ENCODE data around the gene GCLC.

The GCLC gene

DNA sequence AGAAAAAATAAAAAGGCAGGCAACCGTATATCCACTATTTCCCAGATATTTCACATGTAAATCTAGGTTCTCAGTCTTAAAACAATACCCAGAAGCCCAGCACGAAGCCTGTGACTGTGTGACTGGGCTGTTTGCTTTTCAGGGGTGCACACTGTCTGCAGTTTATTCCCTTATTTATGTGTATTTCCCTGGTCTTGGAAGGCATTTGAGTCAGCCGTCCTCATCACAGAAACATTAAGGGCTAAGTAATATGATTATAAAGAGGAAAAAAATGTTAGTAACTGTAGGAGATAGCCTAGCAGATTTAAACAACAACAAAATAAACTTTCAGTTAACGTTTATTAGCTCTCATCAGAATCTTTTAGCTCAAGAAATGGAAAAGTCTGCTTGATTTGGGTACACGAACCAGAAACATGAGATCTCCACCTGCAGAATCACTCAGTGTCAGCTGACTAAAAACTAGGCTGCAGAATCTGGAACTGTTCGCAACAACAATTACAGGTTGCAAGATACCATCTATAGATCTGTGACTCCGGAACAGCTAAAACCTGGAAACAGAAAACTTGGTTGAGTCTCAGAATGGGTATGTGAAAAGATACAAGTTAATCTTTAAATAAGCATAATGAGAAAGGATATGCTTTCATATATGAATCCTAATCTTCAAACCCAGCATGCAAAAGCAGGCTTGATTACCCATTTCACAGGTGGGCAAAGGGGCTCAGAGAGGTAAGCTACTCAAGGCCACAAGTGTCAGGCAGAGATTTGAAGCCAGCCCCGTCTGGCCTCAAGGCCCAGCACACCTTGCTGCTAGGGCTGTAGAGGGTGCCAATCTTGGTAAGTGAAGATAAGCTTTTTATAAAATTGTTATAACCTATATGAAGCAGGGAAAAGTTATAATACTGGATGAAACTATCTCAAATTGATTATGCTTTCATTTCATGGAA lies 21.1 kb downstream of the GCLC start:
- no peak for DNase-seq

DNA sequence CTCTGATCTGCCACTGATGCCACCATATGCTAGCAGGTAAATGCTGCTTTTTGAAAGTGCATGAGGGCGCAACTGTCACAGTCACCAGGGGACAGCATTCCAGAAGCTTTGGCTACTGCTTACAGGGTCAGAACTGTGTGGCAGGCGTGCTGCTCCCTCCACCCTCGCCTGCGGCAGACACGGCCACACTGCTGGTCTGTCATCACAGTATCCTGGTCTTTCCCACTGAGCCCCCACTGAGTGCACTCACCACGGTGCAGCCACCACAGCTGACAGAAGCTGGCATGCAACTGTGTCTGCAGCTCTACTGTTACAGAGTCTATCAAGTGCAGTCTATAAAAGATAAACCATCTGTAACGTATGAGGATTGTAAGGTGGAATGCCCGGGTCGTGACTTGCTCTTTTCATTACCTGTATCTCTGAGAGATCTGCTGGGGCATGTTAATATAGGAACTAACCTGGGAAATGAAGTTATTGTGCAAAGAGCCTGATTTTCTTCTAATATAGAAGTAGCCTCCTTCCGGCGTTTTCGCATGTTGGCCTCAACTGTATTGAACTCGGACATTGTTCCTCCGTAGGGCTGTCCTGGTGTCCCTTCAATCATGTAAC lies 24.5 kb downstream of the GCLC start:
- DNase-seq: no peak

DNA sequence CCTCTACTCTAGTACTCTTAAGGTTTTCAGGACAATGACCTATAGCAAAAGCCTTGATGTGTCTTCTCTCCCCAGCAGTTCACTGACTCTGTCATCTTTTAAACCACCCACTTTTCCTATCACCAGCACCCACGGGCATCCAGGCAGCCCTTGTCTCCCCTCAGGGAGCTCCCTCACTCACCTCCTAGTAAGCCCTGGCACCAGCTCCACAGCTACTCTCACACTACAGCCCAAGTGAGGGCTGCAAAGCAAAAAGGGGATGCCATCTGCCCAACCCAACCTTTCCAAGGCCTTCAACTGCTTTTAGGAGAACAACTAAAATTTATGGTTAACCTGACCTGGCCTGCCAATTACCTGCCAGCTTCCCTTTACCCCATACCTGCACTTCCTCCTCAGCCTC lies 26.0 kb downstream of the GCLC start:
- DNase-seq: no peak

DNA sequence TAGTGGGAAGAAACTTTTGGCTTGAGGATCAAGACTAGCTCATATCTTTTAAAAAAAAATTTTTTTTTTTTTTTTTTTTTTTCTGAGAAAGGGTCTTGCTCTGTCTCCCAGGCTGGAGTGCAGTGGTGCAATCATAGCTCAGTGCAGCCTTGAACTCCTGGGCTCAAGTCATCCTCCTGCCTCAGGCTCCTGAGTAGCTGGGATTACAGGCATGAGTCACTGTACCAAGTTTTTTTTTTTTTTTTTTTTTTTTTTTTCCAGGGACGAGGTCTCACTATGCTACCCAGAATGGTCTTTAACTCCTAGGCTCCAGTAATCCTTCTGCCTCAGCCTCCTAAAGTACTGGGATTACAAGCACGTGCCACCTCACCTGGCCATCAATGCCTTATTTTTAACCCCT lies 27.9 kb downstream of the GCLC start:
- DNase-seq: no peak

DNA sequence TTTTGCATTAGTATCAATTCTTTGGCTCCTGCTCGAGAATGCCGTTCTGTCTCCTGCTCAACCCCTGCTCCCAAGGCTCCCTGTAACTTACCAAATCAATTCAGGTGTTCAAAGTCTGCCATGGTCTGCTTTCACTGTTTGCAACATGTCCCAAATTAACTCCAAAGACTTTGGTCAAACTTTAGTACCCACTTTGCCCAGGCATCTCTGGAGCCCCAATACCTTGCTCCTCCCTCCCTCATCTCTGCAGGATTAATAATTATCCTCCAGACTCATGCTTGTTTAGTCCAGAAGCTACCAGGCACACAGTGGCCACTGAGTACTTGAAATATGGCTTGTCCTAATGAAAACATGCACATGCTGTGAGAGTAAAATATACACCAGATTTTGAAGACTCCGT lies 30.2 kb downstream of the GCLC start:
- no peak for DNase-seq

DNA sequence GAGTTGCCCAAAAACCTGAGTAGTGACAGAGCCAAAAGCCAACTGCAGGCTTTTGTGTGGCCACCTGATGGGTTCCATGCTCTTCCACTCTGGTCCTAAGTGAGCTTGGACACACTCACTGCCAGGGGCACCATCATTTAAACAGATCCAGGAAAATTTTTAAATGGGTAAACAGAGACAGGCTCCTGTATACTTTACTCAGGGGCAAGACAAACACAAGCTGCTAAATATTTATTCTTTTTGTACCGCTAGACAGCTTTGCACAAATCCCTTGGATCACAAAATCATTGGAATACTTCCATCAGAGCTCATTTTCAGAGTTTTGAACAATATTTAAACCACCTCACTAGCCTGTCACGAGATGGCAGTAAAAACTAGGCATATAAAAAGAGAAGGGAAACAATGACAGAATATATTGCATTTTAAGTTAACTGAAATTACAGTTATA lies 31.4 kb downstream of the GCLC start:
- DNase-seq: no peak

DNA sequence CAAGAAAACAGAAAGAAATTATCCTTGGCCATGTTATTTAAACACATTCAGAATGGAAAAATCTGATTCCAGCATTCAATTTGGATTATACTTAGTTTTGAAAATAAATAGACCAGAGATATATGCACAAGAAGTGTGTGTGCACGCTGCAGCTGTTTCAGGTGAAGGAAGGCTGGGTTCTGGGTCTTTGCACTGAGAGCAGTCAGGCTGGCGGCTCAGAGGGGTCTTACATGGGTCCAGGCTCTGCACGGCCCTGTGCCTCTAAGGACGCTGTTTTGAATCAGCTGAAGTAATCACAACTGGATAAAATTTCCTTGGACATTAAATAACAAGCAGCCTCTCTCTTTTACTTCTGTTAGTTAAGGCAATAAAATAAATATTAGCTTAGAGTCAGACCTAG lies 31.8 kb downstream of the GCLC start:
- DNase-seq: no peak

DNA sequence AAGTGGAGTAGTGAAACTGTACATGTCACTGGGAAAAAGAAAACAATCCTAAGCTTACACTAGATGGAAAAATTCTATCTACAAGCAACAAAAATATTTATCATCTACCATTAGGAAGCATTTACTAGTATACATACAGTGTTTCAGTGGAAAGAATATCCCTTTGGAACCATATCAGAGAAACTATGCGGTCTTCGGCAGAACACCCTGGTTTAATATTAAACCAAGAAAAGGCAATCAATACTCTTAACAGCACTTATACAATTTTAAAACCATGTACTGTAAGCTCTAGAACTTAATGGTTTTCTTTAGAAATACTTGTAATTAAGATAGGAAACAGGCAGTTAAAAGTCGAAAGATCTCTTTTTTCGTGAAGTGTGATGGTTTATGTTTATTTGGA lies 32.3 kb downstream of the GCLC start:
- no peak for DNase-seq

DNA sequence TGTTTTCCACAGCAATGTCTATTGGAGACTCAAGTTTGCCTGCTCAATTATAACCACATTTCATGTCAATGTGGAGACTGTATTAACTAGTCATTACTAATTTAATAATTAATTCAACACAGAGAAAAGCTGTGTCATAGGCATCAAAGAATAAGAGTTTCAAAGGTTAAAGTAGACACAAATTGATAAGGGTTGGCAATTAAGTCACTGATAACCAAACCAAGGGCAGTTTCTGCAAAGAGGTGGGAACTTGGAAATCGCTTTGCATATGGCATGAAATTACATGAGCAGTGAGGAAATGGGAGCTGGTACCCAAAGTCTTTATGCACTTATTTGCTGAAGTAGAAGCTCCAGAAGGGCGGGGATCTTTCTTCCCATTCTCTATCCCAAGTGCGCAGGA lies 34.2 kb downstream of the GCLC start:
- no peak for DNase-seq

DNA sequence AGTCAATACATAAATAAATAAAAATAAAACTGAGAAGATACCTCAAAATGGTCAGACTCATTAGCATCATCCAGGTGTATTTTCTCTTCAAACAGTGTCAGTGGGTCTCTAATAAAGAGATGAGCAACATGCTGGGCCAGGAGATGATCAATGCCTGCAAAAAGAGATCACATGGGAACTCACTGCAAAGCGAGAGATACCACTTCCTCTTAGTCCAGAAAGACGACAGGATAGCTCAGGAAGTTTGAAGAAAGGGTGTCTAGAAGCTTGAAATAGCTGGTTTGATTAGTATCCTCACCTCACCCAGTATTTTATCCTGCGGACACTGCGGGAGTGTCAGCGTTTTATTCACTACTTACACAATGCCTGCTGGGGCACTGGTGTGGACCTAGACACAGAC lies 38.0 kb downstream of the GCLC start:
- no peak for DNase-seq

DNA sequence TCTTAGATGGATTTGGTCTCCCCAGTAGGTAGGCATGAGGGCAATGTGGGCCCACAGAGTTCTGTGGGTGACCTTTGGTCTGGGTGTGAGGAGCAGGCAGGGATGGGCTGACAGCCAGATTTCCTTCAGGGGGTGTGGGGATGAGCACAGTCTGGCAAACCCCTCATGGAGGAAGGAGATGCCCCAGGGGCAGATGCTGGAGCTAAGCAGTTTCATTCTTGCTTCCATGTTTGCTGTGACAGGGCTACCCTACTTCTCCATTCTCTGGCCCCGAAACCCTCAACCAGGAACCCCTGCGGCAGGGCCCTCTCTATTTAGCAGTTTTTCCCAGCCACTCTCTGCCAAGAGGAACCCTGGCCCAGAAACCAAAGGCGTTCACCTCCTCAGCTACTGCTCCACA lies 40.4 kb downstream of the GCLC start:
- no peak for DNase-seq

DNA sequence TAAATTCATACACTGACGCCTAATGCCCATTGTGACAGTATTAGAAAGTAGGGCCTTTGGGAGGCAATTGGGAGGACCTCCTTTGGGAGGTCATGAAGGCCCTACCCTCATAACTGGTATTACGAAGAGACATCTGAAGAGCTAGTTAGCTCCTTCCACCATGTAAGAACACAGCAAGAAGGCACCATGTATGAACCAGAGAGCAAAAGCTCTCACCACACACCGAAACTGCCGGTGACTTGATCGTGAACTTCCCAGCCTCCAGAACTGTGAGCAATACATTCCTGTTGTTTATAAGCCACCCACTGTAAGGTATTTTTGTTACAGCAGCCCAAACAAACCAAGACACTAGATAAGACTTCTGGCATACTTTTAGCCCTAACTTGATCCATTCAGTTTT lies 41.8 kb downstream of the GCLC start:
- DNase-seq: no peak

DNA sequence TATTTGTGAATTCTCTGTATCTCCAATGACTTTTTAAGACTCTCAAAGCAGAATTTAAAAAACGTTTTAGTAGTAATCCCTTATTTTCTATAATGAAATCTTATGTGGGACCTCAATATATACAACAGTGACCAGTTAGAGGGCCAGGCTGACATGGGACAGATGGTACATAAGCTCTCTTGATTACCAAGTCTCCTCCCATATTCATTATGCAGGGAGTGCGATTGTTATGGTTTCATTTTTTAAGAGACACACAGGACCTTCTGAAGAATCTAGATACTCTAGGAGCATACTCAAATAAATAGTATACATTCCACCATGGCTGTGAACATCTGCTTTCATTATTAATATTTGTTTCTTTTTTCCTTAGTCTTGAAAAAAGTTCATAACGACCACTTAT lies 43.5 kb downstream of the GCLC start:
- DNase-seq: no peak

DNA sequence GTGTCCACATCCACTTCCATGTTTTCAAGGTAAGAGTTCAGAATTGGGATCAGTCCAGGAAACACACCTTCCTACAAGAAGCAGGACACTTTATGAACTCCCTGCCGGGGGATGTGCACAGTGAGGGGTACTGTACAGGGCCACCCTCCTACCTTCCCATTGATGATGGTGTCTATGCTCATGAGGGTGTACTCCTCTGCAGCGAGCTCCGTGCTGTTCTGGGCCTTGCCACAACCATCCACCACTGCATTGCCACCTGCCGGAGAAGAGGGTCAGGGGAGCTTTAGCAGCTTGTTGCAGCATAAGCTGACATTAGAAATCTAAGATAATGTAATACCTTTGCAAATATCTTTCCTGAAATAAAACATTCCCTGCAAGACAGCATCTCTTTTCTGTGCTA lies 44.8 kb downstream of the GCLC start:
- DNase-seq: no peak

DNA sequence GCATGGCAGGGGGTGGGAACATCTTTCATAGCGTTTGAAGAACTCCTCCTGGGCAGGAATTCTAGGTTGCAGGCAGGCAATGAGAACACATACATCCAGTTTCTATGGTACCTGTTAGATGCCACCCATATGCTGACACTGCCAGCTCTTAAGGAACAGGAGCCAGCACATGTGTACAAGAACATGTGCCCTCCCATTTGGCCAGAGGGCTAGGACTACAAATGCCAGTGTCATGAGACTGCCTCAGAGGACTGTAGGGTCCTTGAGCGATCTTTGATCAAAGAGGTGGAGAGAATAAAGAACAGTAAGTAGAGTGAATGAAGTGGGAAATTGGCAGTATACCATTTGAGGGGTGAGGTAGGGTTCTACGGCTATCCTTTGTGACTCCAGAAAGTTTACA lies 45.8 kb downstream of the GCLC start:
- DNase-seq: no peak

DNA sequence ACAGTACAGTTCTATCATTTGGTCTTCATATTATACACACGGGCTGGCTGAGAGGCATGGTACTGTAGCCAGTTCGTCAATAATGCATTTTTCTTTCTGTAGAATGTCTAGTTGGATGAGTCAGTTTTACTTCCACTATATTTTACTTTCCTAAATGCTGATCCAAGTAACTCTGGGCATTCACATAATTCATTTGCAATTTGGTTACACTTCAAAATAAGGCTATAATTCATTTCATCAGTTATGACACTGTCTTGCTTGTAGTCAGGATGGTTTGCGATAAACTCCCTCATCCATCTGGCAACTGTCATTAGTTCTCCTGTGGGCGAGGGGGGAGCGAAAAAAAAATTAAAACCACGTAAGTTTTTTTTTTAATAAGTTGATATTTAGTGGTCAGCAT lies 46.3 kb downstream of the GCLC start:
- no peak for DNase-seq

DNA sequence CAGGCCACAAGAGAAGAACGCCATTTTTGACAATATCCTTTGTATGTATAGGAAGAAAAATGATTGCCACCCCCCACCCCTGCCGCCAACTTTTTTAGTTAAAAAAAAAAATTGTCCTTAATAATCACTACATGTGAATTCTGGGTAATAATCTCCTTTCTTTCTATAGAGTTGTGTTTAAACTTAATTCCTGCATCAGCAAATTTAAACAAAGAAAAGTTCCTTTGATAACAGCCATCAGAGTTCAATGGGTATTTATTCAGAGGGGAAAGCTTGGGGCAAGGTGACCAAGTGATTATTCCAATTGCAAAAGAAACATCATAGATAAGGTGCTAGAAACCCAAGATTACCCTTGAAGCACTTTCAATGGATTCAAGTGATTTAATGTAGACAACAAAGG lies 47.0 kb downstream of the GCLC start:
- no peak for DNase-seq

DNA sequence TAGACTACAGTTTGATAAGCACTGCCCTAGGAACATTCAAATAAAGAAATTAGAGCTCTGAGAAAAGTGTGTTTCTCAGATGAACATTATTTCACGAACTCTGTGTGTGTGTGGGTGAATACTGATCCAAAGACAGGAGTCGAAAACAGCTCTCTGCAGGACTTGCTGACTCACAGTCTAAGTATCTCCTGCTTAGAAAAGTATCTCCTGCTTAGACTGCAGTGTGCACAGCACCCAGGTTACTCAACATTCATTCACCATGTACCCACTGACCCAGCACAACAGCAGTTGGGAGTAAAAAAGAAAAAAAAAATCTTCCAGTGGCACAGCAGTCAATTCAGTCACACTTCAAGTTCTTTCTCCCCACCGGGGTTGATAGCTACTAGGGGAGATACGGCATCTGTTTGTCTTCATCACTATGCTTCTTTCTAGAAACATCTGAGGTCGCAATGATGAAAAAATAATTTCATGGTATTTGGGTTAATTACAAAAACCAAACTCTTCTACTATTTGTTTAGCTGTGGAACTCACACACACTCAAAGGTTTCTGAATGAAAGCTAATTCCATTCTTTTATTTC lies 48.0 kb downstream of the GCLC start:
- DNase-seq: no peak

DNA sequence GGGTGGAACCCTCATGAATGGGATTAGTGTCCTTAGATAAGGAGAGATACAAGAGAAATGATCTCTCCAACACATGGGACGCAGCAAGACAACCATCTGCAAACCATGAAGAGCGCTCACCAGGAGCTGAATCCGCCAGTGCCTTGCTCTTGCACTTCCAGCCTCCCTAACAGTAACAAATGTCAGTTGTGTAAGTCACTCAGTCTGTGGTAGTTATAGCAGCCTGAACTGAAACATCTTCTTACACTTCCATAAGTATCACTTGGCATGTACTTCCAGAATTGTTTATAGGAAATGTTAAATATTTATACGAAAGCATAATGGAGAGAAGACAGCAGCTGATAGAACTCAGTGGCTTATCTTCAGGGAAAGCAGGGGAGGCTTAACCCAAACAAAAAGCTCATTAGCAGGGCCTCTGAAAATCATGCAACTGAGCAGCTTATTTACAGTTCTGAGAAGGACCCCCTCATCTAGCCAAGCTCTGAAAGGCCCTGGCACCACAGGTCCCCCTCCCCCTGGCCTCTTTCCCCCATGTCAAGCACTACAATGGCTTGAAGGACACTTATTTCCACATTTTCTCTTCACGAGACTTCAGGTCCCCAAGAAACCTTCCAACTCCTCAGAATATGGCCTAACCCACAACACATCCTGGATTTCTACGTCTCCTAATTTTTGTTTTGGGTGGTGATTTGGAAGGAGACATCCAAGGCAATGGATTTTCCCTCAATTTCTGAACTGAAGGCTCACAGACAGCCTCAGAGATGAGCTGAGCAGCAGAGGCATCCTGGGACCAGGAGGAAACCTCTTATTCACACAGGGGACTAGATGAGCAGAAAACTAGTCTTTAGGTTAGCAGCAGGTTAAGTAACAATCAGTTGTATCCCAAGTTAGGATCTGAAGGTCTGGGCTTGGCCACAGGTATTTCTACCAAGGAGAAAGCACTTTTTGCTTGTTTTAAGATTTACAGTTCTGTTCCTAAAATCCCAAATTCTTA lies 49.1 kb downstream of the GCLC start:
- DNase-seq: no peak

DNA sequence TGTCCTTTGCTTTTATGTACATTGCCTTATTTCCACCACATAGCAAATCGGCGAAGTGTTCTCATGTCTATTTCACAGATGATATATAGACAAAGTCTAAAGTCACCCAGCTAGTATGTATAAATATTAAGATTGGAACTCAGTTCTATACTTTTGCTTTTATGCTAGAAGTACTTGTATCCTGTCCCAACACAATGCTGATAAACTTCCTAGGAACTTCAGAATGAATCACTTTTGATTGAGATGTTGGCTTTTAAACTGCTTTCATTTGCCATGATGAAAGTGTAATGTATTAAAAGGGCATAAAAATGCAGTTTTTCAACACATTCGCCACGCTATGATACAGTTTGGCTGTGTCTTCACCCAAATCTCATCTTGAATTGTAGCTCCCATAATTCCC lies 50.8 kb downstream of the GCLC start:
- no peak for DNase-seq

DNA sequence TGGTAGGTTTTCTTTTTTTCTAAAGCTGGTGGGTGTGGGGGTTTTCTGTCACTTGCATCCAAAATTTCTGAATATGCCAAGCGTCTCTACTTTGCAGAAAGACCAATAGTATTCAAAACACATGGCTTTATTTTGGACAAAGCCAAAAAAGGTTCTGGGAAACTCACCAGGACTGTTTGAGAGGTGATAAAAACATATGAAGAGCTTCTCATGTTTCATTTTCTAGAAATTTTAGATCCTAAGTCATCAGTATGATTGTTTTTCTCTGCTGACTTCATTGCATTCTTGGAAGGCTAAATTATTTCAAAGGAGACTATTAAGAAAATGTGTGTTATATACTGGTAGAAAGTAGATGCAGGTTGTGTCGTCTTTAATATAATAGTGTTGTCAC lies 51.3 kb downstream of the GCLC start:
- DNase-seq: no peak

DNA sequence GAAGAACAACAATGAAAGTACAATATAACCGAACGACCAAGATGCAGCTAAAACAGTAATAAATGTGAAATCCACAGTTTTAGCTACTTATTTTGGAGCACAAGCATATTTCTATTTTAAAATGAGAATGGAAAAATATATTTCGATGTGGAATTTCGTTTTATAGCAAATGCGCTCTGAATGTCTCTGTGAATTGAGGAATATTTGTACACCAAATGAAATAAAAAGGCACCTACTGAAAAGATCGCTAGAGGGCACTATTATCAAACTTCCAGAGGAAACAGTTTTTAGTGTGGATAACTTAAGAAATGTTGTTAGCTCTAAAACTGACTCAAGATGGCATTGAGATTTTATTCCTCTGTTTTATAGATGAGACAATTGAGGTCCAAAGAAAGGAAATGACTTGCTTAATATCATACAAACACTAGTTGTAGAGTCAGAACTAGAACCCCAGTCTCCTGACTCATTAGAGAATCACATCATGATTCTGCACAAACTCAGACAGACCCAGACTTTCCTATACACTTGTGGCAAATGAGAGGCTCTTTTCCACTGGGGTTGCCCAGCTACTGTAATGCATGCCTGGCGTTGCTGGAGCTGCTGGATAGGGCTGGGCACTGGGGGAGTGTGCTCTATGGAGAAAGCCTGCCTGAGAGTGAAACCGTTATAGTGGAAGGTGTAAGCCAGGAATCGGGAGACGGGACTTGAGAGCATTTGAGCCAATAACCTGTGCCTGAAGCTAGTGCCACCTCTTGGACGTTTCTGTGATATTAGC lies 51.9 kb downstream of the GCLC start:
- no peak for DNase-seq

Data from activated CD4-positive, CD25-positive, alpha-beta regulatory T cell treated with anti-CD3 and anti-CD28 coated beads, Interleukin-2, amount 50 U/mL, for 72 hours (primary cell).